Osteoblast (primary cell): ENCODE measurements around the gene SCN4A. TPM values are rescaled to one million over a fixed set of nuclear protein-coding genes. Genes with fewer than 3 reads are reported as not detected.

Source experiments
- DNase-seq: peaks from one replicate; pipeline ENCODE4 v3.0.0; 2011; ENCODE audit warnings: low spot score, mixed read lengths; ENCODE audit not compliant: insufficient read length; ENCODE audit errors: missing footprints
- H2AFZ ChIP-seq: 2 replicates; pipeline ENCODE4 v1.6.0; 2011; ENCODE audit warnings: mild to moderate bottlenecking, low read length
- H3K27ac ChIP-seq: 2 replicates; pipeline ENCODE4 v1.5.1; 2011; ENCODE audit warnings: mild to moderate bottlenecking, low read depth, low read length, moderate library complexity
- H3K27me3 ChIP-seq: 2 replicates; pipeline ENCODE4 v1.6.0; 2012; ENCODE audit warnings: mild to moderate bottlenecking, control low read depth, inconsistent platforms, low read length, moderate library complexity; ENCODE audit not compliant: insufficient read depth
- H3K36me3 ChIP-seq: 2 replicates; pipeline ENCODE4 v1.5.1; 2011; ENCODE audit warnings: mild to moderate bottlenecking, low read length, control low read depth, moderate library complexity; ENCODE audit not compliant: insufficient read depth
- H3K4me1 ChIP-seq: 2 replicates; pipeline ENCODE4 v1.5.1; 2011; ENCODE audit warnings: mild to moderate bottlenecking, low read length, control low read depth, moderate library complexity; ENCODE audit not compliant: insufficient read depth
- H3K4me2 ChIP-seq: 2 replicates; pipeline ENCODE4 v1.6.0; 2011; ENCODE audit warnings: mild to moderate bottlenecking, low read length; ENCODE audit not compliant: insufficient read depth
- H3K4me3 ChIP-seq: fragments of 200-600 bp; sonication (generic); 3 replicates; pipeline ENCODE4 v1.5.1; 2012; ENCODE audit warnings: mild to moderate bottlenecking, low read length, inconsistent platforms; ENCODE audit not compliant: insufficient read depth
- H3K79me2 ChIP-seq: 2 replicates; pipeline ENCODE4 v1.6.0; 2012; ENCODE audit warnings: mild to moderate bottlenecking, low read length, control low read depth, inconsistent platforms; ENCODE audit not compliant: insufficient read depth
- H3K9me3 ChIP-seq: 2 replicates; pipeline ENCODE4 v1.5.1; 2011; ENCODE audit warnings: low read depth, low read length, control low read depth
- H4K20me1 ChIP-seq: 2 replicates; pipeline ENCODE4 v1.6.0; 2012; ENCODE audit warnings: mild to moderate bottlenecking, low read length, control low read depth; ENCODE audit not compliant: insufficient read depth
- total RNA-seq: library from RNA; depleted of rRNA; stranded (reverse); fragments of >200 nt; gene quantifications from 2 replicates; pipeline ENCODE4 v1.2.3, GENCODE V29; 2012
- TF ChIP-seq, protein P1 (sequence below): IDR thresholded peaks from 2 replicates; pipeline ENCODE4 v1.5.1; 2011; ENCODE audit warnings: mild to moderate bottlenecking, low read depth, low read length, moderate library complexity; ENCODE audit errors: extremely low read depth

SCN4A gene
- total RNA-seq, 1 donor = not detected

DNA sequence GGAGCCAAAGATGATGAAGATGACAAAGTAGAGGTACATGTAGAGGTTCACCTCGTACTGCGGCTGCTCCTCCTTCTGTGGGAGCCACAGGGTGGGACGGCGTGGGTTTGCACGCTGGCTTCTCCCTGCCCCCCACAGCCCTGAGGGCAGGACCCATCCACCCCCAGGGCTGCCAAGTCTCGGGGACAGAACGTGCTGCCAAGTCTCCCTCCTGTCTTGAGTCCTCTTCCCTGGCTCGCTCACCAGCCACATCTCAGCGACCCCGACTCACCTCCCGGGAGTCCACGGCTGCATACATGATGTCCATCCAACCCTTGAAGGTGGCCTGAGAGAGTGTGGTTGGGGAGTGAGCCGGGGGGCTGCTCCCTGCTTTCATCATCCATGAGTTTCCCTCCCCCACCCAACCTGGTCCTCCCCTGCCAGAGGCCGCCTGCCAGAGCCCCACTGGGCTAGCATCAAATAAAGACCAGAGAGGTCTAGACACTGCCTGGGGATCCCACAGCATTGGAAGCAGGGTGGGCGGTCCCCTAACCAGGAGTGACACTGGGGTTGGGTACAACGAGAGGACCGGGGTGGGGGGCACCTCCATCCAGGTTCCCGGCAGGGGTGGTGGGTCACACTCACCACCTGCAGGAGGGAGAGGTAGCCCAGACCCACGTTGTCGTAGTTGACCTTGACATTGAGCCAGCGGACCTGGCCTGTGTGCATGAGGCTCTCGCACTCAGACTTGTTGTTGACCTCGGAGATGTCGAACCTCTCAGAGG is 27.8 kb downstream of the SCN4A start:
- DNase-seq = no peak
- Histone ChIP-seq H3K79me2 (no peaks in the 10 kb centered on the region), H4K20me1 (no peaks in the 10 kb centered on the region), H3K4me2 (no peak overlapping the region), H3K27me3 (no peaks in the 10 kb centered on the region), H3K36me3 (no peaks in the 10 kb centered on the region), H3K4me1 (no peaks in the 10 kb centered on the region), H3K27ac (no peak overlapping the region), H3K9me3 (no peaks in the 10 kb centered on the region), H2AFZ (no peak overlapping the region), H3K4me3 (no peak overlapping the region)
- TF ChIP-seq, protein P1, sequence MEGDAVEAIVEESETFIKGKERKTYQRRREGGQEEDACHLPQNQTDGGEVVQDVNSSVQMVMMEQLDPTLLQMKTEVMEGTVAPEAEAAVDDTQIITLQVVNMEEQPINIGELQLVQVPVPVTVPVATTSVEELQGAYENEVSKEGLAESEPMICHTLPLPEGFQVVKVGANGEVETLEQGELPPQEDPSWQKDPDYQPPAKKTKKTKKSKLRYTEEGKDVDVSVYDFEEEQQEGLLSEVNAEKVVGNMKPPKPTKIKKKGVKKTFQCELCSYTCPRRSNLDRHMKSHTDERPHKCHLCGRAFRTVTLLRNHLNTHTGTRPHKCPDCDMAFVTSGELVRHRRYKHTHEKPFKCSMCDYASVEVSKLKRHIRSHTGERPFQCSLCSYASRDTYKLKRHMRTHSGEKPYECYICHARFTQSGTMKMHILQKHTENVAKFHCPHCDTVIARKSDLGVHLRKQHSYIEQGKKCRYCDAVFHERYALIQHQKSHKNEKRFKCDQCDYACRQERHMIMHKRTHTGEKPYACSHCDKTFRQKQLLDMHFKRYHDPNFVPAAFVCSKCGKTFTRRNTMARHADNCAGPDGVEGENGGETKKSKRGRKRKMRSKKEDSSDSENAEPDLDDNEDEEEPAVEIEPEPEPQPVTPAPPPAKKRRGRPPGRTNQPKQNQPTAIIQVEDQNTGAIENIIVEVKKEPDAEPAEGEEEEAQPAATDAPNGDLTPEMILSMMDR = no peak

DNA sequence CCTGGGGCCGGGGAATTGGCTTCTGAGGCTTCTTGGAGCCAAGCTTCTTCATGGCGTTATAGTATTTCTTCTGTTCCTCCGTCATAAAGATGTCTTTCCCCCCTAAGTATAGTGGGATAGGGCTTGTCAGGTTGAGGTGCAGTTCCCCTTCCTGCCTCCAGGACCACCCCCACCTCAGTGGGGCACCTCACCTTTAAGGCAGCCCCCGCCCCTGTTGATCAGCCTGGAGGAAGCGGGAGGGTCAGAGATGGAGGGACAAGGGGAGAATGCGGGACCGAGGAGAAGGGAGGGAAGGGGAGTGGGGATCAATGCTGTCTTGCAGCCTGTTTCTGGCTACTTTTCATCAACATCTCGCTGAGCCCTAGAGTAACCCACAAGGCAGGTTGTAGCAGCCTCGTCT is 29.0 kb downstream of the SCN4A start:
- no peak overlapping the region for H2AFZ ChIP-seq
- H3K4me3 ChIP-seq = no peak overlapping the region
- TF ChIP-seq, protein P1 = no peak
- H3K9me3 ChIP-seq = no peaks in the 10 kb centered on the region
- no peaks in the 10 kb centered on the region for H3K4me1 ChIP-seq
- H3K79me2 ChIP-seq = no peaks in the 10 kb centered on the region
- H3K27ac ChIP-seq = no peak overlapping the region
- no peak for DNase-seq
- no peaks in the 10 kb centered on the region for H3K27me3 ChIP-seq
- H3K4me2 ChIP-seq = no peak overlapping the region
- no peaks in the 10 kb centered on the region for H4K20me1 ChIP-seq
- no peaks in the 10 kb centered on the region for H3K36me3 ChIP-seq

DNA sequence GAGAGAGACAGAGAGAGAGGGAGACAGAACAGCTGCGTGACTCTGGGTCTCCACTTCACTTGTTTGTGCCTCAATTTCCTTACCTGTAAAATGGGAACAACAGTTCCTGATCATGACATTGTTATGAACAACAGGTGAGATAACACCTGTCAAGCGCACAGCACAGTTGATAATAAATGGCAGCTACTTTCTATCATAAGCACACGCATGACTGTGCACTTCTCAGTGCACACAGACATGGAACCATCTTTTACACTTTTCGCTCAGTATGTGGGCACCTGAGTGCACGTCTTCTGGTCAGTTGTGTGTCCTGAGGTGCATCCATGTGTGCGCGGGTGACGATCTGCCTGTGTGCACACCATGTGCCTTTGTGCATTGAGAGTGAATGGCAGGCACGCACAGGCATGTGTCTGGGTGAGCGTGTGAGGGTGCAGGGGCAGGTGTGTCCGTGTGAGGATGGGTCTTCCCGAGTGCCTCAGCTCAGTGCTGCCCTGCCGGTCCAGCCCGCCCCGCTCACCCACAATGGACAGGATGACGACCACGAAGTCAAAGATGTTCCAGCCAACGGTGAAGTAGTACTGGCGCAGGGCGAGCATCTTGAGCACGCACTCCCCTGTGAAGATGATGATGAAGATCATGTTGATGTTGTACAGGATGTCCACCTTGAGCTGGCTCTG is 30.3 kb downstream of the SCN4A start:
- Histone ChIP-seq H3K27me3 (no peaks in the 10 kb centered on the region), H3K4me1 (no peaks in the 10 kb centered on the region), H3K4me3 (no peak overlapping the region), H2AFZ (no peak overlapping the region), H3K36me3 (no peaks in the 10 kb centered on the region), H3K79me2 (no peaks in the 10 kb centered on the region), H3K9me3 (no peaks in the 10 kb centered on the region), H4K20me1 (no peaks in the 10 kb centered on the region), H3K4me2 (no peak overlapping the region), H3K27ac (no peak overlapping the region)
- TF ChIP-seq, protein P1 = no peak
- peak; percentile 85 for DNase-seq

DNA sequence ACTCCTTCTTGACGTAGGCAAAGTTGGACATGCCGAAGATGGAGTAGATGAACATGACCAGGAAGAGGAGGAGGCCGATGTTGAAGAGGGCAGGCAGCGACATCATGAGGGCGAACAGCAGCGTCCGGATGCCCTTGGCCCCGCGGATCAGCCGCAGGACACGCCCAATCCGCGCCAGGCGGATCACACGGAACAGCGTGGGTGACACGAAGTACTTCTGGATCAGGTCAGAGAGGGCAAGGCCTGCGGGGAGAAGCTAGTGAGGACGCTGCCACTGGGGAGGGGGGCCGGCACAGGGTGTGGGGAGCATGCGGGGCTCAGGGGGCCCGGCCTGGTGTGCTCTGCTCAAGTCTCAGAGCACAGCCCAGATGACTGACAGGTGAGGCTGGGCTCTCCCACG is 31.0 kb downstream of the SCN4A start:
- H3K27ac ChIP-seq = no peak overlapping the region
- no peaks in the 10 kb centered on the region for H3K36me3 ChIP-seq
- no peak overlapping the region for H3K4me3 ChIP-seq
- H3K27me3 ChIP-seq = no peaks in the 10 kb centered on the region
- no peak overlapping the region for H3K4me2 ChIP-seq
- no peaks in the 10 kb centered on the region for H3K79me2 ChIP-seq
- H3K4me1 ChIP-seq = no peaks in the 10 kb centered on the region
- H3K9me3 ChIP-seq = no peaks in the 10 kb centered on the region
- H4K20me1 ChIP-seq = no peaks in the 10 kb centered on the region
- TF ChIP-seq, protein P1 = no peak
- H2AFZ ChIP-seq = no peak overlapping the region
- DNase-seq = peak; percentile 68
